Endothelial cell of umbilical vein (primary cell): ENCODE results near the gene CPOX.

Experiments
- CTCF ChIP-seq, 2 donors: IDR thresholded peaks; 1 replicate in 1 of 2; 2 replicates in 1 of 2; pipeline ENCODE4 v1.5.1; 2011; ENCODE audit warnings: low read length in 2 of 2, mild to moderate bottlenecking in 2 of 2, moderate library complexity in 2 of 2, control low read depth in 1 of 2, inconsistent platforms in 1 of 2, low read depth in 1 of 2; ENCODE audit not compliant: insufficient read depth in 1 of 2; ENCODE audit errors: extremely low read depth in 1 of 2
- EZH2 ChIP-seq: IDR thresholded peaks from 2 replicates; pipeline ENCODE4 v1.6.1; 2012; ENCODE audit warnings: borderline replicate concordance, low read depth, mild to moderate bottlenecking, moderate library complexity, low read length, inconsistent platforms; ENCODE audit not compliant: severe bottlenecking
- FOS ChIP-seq: IDR thresholded peaks from 2 replicates; pipeline ENCODE4 v1.6.1; 2011; ENCODE audit warnings: mild to moderate bottlenecking, low read length, moderate library complexity, borderline replicate concordance; ENCODE audit not compliant: insufficient read depth
- GATA2 ChIP-seq: IDR thresholded peaks from 2 replicates; pipeline ENCODE4 v1.7.0; 2011; ENCODE audit warnings: low read depth, mild to moderate bottlenecking, moderate library complexity, mixed read lengths, low read length; ENCODE audit not compliant: insufficient read length, insufficient read depth
- JUN ChIP-seq: IDR thresholded peaks from 2 replicates; pipeline ENCODE4 v1.6.1; 2011; ENCODE audit warnings: borderline replicate concordance, low read depth; ENCODE audit not compliant: insufficient read length, insufficient read depth
- MAX ChIP-seq: IDR thresholded peaks from 2 replicates; pipeline ENCODE4 v1.6.1; 2011; ENCODE audit not compliant: insufficient read depth, insufficient read length
- MYC ChIP-seq: IDR thresholded peaks from one replicate; pipeline ENCODE4 v1.6.1; 2011; ENCODE audit warnings: mild to moderate bottlenecking, low read depth, low read length
- POLR2A ChIP-seq: IDR thresholded peaks from 2 replicates; pipeline ENCODE4 v1.6.1; 2012; ENCODE audit warnings: low read depth, mild to moderate bottlenecking, control low read depth, low read length
- POLR2AphosphoS5 ChIP-seq: IDR thresholded peaks from 2 replicates; pipeline ENCODE4 v1.6.1; 2012; ENCODE audit warnings: low read depth, mild to moderate bottlenecking, control low read depth, low read length, moderate library complexity; ENCODE audit not compliant: insufficient read depth

- no peak for TF ChIP-seq CTCF (IDR thresholded peaks at IDR 0.05; ENCODE audit: extremely low read depth in 1 of 2, insufficient read depth in 1 of 2, low read depth in 1 of 2, low read length in 2 of 2)
- no peak for TF ChIP-seq EZH2
- TF ChIP-seq POLR2A = no peak
- no peak for TF ChIP-seq FOS
- no peak for TF ChIP-seq POLR2AphosphoS5
- no peak for TF ChIP-seq MAX
- TF ChIP-seq MYC = no peak
- TF ChIP-seq GATA2 = no peak
- TF ChIP-seq JUN = no peak
These were observed 32.5 kb downstream of the CPOX start for GRCh38 chr3:98560911-98561310.
